NCI-H446 treated with DMSO at 0.1 percent for 48 hours (cell line): ENCODE results near the gene DEFB124.
A peak's percentile ranks its signal among the peaks of the same experiment; 100 is the strongest.
"Not testable (repeated sequence)": the region's sequence is repeated elsewhere in the genome, so short reads cannot be mapped to it uniquely, and the experiment has no call there.

Experiments
- DNase-seq: peaks from one replicate; lab custom pipeline; 2025; lab: John Stamatoyannopoulos, UW

Gene DEFB124

DNA sequence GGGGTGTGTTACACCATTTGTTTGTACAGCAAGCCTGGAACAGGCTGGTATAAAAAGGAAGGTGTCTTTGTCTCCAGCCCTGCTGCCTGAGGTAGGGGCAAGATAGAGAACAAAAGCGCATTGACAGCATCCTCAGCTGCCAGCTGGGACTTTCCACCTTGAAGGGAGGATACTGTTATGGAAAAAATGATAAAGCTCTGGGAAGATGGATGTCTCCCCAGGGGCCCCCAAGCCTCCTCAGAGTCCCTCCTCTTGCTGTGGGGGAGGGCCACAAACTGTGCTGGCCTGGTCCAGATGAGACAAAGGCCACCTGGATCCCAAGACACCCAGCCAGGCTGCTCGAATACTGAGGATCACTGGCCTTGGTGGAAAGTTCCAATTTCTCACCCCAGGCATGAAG, 13.2 kb upstream of the DEFB124 start:
- no peak for DNase-seq

DNA sequence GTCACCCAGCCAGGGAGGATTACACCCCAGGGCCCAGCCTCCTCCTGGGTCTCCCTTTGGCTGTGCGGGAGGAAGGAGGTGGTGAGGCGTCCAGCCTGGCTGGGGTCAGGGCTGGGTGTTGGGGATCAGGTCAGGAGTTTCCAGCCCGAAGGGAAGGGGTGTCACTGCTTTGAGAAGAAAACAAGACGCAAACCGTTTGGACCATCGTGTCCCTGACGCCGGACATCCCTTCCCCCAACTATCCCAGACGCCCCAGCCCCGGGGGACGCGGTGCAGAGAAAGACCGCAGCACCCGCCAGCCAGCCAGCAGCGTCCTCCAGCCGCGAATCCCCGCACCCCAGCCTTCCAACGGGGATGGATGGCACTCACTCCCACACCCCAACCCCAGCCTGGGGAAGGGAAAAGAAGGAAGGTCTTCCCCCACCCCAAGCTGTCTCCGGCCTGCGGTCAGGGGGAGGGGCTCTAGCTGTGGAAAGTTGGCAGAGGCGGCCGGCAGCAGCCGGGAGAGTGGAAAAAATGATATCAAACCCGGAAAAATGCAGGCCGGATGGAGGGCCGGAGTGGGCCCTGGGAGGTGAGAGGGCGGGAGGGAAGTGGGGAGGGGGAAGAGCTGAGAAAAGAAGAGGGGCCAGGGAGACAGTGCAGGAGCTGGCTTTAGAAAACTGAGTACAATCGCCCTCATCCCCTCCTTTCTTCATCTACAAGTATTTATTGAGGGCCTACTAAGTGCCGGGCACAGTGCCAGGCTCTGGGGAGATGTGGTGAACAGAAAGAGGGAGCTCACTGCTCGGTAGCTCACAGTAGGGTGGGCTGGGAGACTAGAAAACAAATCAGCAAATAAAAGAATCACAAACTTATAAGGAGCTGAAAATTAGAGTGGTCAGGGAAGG, 10.8 kb upstream of the DEFB124 start:
- DNase-seq, result no peak

DNA sequence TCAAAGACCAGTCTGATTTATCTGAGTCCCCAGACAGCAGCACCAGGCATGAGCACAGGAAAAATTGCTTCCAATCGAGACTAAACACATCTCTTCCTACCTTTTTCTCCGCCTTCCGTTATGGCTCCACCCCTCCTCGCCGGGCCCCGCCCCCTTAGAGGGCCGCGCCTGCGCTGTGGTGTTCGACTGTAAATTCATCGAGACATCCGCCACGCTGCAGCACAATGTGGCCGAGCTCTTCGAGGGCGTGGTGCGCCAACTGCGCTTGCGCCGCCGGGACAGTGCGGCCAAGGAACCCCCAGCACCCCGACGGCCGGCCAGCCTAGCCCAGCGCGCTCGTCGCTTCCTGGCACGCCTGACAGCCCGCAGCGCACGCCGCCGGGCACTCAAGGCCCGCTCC, 9.1 kb upstream of the DEFB124 start:
- no peak for DNase-seq

DNA sequence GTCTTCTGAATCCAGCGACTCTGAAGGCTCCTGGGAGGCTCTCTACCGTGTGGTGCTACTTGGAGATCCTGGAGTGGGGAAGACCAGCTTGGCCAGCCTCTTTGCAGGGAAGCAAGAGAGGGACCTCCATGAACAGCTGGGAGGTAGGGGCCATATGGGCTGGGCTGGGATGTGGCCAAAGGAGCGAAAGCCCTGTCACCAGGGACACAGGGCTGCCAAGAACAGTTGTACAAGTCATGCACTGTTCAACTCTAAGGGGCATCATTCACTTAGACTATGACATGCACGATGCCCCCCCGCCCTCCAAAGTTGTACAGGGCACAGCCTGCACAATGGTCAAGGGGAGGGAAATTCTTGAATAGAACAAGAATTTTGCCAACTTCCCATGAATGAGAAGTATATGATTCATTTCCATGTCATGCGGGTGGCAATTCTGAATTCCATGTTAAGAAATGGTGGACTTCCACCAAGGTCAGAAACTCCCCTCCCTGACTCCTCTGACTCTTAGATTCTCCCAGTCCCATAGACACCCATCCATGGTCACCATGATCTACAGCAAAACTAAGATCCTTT, 1.8 kb upstream of the DEFB124 start:
- peak; percentile 13 for DNase-seq

DNA sequence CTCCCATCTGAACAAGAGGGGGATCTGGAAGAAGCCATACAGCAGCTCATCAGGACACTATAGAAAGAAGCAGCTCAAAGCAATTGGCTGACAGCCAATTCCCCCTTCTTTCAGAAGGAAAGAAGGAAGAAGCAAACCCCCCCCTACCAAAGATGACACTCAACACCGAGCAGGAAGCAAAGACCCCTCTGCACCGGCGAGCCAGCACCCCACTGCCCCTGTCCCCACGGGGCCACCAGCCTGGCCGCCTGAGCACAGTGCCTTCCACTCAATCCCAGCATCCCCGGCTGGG, 1.3 kb upstream of the DEFB124 start:
- no peak for DNase-seq

DNA sequence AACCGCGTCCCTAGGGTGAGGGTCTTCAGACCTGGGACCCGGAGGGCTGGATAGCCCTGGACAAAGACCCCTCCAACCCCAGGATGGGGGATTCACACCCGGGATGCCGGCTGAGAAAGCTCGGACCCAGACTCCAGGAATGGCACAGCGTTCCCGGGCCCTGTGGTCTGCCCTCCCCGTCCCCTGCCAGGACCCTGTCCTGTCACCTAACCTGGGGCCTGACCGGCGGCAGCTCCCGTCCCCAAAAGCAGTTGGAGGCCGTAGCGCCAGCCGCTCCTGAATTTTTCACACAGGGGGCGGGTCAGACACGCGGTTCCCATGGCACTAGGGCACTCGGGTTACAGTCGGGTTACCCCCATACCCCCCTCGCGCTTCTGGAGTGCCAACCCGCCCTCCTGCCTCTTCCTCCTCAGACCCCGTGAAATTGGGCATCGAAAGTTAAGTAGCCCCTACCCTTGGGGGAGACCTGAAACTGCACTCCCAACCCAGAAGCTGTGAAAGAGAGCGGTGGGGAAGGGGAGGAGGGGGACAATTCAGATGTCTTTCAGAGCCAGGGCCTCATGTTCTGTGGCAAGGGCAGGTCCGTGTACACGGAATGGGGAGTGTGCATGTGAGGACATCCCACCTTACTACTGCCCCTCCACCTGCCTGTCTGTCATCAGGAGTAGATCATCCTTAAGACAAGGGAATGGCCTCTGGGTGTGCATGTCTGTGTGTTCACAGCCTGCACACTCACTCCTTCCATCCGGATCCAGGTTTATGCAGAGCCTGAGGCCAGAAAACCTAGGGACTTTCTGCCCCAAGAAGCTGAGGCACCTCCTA, 756 bp upstream of the DEFB124 start:
- DNase-seq, result no peak

DNA sequence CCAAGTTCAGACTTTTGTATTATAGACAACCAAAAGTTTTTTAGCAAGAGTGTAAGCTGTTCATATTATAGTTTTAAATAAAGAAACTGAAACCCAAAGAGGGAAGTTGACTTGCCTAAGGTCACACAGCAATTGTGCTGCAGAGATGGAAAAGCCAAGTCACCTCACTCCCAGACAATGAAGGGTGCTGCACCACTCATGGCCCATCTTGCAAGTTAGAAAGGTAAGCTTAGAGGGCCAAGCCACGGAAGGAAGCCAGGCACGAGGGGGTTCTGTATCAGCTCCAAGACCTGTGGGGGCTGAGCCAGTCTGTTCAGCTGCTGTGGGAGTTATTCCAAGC, 860 bp downstream of the DEFB124 start:
- DNase-seq, result no peak

DNA sequence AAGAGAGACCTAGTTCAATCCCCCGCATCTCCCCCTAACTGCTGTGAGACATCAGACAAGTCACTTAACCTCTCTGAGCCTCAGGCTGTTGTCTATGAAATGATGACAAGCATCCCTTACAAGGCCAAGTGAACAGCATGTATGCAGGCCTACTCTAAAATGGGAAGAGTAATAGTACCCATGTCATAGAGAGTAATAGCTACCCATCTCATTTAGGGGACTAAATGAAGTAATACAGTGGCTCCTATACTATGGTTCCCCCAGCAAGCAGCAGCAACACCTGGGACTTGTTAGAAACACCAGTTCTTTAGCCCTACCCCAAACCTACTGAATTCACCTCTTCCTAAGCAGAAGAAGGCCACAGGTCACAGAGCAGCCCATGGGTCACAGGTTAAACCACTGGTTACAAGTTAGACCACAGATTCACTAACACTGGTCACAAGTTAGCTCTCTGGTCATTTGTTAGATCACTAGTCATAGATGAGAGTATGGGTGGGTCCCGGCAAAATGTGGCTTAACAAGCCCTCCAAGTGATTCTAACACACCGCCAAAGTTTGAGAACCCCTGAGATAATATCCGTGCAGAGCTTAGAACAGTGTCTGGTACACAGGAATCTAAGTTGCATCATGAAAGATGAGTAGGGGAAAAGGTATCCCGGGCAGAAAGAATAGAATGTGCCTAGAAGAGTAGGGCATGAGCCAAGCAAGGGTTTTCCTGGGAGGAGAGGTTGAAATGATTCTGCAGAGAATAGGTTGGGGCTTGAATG, 1.4 kb downstream of the DEFB124 start:
- no peak for DNase-seq

DNA sequence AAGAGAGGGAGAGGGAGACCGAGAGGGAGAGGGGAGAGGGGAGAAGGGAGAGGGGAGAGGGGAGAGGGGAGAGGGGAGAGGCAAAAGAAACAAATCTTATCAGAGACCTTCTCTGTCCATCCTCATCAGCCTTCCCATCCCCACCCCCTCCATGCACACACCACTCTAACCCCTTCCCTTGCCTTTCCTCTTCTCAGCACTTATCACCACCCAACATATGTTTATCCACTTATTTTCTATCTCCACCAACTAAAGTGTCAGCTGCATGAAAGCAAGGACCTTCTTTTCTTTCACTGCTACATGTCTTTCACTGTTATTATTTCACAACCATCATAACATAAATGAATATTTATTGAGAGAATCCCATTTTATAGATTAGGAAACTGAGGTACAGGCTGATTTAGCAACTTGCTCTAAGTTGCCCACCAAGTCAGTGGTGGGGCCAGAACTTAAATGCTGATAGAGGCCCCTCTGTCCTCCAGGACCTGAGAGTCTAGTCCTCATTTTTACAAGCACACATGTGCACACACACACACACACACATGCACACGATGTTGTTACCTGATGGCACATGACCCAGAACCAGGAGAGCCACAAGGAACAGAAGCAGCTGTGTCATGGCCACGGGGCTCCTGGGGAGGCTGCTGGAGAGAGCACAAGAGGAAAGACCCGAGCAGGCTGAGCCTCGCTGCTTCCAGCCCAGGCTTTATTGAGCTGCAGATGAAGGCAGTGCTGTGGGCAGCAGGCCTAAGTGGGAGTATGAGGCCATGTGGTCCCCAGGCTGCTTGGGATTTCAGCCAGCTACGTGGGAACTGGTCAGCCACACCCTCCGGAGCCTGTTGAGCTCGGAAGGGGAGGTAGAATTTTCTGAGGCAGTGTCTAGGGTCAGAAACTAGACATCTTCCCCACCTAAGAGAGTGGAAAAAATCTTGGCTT, 2.3 kb downstream of the DEFB124 start:
- DNase-seq, result no peak

DNA sequence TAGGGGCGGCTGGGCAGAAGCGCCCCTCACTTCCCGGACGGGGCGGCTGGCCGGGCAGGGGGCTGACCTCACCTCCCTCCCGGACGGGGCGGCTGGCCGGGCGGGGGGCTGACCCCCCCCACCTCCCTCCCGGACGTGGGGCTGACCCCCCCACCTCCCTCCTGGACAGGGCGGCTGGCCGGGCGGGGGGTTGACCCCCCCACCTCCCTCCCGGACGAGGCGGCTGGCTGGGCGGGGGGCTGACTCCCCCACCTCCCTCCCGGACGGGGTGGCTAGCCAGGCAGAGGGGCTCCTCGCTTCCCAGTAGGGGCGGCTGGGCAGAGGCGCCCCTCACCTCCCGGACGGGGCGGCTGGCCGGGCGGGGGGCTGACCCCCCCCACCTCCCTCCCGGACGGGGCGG, 4.0 kb downstream of the DEFB124 start:
- DNase-seq, result not testable (repeated sequence)

DNA sequence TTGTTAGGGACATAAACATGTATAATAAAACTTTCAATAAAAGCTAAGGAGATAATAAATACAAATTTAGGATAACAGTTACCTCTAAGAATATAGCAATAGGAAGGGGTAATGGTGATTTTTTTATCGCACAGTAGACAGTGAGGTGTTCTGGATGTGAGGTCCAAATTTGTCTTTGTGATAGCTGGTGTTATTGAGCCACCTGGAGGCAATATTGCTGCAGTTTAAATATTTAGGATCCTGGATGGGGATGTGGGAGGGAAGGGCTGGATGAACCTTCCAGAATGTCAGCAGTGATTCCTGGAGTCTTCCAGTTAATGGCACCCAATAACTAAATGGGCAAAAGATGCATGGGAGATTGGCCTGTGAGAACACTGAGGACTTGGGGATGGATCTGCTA, 20.6 kb downstream of the DEFB124 start:
- no peak for DNase-seq

DNA sequence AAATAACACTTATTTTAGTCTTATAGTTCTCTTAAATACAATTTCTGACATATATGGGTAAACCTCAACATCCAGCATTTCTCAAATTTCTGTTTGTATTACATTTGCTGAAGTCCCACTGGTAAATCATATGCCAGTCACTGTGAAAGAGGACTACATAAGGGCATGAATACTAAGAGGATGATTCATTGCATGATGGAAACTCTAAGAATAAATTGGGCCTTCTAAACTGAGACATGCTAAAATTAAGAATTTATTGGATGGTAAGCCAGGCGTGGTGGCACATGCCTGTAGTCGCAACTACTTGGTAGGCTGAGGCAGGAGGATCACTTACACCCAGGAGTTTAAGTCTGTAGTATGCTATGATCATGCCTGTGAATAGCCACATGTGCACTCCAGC, 22.4 kb downstream of the DEFB124 start:
- DNase-seq, result no peak

DNA sequence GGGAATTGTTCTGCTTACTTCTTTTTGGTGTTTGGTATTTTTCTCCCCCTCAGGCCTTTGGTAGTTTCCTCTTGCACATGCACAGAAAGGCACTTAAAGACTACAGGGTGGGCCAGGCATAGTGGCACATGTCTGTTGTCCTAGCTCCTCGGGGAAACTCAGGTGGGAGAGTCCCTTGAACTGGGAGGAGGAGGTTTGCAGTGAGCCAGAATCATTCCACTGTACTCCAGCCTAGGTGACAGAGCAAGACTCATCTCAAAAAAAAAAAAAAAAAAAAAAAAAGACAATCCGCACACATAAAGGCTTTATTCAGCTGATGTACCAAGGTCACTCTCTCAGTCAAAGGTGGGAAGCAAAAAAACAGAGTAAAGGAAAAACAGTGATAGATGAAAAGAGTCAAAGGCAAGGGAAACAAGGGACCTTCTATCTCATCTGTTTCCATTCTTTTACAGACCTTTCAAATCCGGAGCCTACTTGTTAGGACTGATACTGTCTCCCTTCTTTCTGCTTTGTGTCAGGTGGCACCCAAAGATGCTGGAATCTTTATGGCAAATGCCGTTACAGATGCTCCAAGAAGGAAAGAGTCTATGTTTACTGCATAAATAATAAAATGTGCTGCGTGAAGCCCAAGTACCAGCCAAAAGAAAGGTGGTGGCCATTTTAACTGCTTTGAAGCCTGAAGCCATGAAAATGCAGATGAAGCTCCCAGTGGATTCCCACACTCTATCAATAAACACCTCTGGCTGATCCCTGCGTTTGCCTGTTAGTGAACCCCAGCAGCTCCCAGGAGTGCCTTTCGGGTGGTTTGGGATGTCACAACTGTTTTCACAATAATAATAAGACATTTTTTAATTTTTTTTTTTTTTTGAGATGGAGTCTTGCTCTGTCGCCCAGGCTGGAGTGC, 25.2 kb downstream of the DEFB124 start:
- DNase-seq, result no peak

DNA sequence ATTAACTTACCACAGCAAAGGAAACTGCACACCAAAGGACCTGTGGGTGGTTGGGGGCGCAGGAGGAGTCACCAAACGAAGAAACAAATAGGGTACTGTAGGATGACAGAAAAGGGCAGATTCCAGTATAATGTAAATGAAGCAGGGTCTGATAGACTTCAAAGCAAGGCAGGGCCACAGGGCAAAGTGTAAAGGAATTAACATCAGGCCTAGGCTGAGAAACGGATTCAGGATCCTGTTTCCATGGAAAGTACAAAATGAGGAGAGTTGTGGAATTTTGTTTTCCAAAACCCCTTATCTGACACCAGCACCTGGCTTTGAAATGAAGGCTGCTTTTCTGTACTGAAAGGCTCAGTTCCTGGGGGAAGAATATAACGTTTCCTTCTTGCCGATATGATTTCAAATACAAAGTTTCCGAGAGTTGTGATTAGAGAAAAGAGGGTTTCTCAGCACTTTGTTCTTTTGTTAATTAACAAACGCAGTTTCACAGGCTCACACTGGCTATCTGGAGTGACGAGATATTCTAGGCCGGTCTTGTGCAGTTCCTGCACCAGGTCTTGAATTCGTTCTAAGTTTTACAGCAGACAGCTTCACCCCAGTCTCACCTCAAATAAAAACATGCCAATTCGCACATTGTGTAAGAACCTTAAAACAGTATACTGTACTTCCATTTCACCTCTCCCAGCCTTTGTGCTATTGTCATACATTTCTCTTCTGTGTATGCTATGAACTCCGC, 28.7 kb downstream of the DEFB124 start:
- no peak for DNase-seq

DNA sequence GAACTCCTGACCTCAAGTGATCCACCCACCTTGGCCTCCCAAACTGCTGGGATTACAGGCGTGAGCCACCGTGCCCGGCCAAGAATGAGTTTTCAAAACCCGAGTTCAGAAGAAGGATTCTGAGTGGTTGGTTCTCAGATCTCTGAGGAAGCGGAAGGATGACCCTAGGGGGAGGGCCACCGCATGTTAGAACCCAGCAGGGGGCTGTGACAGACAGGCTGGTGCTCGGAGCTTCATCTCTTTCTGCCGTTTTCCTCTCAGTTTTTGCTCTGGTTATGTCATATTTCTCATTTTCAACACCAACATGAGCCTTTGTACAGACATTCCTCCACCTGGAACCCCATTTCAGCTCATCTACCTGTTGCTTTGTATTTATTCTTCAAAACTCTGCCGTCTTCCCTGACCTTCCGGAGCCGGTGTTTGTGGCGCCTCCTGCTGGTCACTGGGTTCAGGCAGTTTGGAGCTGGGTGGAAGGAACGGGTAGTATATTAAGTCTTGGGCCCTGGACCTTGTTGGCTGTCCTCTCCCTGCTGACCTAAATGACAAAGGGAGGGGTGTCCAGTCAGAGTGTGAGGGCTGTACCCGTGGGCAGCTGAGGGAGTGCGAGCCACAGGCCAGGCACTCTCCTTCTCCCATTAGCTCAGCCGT, 34.8 kb downstream of the DEFB124 start, which contains the start of gene DEFB123:
Gene DEFB123 (plus strand): TSS at position 621 of the 648 bp plus-strand sequence. CDS start 67 bp downstream, outside the sequence.
- no peak for DNase-seq

DNA sequence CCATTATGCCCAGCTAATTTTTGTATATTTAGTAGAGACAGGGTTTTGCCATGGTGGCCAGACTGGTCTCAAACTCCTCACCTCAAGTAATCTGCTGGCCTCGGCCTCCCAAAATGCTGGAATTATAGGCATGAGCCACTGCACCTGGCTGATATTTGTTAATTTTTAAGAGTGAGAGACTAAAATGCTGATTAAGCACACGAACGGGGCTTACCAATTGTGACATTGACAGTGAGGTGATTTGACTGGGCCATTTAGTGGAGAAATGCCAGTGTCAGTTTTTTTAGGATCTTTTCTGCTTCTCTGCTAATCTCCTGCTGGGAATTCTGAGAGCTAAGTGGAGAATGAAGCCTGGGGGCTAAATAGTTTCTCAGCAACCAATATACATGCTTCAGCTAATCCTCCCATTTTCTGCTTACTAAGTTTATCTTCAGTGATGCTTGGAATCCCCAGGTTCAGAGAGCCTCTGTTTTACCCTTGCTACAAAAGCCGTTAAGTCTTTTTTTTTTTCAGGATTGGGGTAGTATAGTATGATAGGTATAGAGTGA, 44.3 kb downstream of the DEFB124 start:
- no peak for DNase-seq

DNA sequence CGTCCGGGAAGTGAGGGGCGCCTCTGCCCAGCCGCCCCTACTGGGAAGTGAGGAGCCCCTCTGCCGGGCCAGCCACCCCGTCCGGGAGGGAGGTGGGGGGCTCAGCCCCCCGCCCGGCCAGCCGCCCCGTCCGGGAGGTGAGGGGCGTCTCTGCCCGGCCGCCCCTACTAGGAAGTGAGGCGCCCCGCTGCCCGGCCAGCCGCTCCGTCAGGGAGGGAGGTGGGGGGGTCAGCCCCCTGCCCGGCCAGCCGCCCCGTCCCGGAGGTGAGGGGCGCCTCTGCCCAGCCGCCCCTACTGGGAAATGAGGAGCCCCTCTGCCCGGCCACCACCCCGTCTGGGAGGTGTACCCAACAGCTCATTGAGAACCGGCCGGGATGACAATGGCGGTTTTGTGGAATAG, 47.4 kb downstream of the DEFB124 start:
- DNase-seq, result not testable (repeated sequence)

DNA sequence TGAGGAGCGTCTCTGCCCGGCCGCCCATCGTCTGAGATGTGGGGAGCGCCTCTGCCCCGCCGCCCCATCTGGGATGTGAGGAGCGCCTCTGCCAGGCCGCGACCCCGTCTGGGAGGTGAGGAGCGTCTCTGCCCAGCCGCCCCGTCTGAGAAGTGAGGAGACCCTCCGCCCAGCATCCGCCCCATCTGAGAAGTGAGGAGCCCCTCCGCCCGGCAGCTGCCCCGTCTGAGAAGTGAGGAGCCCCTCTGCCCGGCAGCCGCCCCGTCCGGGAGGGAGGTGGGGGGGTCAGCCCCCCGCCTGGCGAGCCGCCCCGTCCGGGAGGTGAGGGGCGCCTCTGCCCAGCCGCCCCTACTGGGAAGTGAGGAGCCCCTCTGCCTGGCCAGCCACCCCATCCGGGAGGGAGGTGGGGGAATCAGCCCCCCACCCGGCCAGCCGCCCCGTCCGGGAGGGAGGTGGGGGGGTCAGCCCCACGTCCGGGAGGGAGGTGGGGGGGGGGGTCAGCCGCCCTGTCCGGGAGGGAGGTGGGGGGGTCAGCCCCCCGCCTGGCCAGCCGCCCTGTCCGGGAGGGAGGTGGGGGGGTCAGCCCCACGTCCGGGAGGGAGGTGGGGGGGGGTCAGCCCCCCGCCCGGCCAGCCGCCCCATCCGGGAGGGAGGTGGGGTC, 47.9 kb downstream of the DEFB124 start:
- DNase-seq, result not testable (repeated sequence)
